ENCODE measurements around the gene ZNF511.

GRCh38 chr10:133286366-133286765 lies 22.3 kb upstream of the ZNF511 start:
- TF ChIP-seq, protein P1, sequence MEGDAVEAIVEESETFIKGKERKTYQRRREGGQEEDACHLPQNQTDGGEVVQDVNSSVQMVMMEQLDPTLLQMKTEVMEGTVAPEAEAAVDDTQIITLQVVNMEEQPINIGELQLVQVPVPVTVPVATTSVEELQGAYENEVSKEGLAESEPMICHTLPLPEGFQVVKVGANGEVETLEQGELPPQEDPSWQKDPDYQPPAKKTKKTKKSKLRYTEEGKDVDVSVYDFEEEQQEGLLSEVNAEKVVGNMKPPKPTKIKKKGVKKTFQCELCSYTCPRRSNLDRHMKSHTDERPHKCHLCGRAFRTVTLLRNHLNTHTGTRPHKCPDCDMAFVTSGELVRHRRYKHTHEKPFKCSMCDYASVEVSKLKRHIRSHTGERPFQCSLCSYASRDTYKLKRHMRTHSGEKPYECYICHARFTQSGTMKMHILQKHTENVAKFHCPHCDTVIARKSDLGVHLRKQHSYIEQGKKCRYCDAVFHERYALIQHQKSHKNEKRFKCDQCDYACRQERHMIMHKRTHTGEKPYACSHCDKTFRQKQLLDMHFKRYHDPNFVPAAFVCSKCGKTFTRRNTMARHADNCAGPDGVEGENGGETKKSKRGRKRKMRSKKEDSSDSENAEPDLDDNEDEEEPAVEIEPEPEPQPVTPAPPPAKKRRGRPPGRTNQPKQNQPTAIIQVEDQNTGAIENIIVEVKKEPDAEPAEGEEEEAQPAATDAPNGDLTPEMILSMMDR (IDR thresholded peaks at IDR 0.05), result no peak
- TF ChIP-seq, protein P2, sequence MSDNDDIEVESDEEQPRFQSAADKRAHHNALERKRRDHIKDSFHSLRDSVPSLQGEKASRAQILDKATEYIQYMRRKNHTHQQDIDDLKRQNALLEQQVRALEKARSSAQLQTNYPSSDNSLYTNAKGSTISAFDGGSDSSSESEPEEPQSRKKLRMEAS (CRISPR knock-in tag; IDR thresholded peaks at IDR 0.05), result no peak
- no peak for TF ChIP-seq CREB1 (CRISPR knock-in tag; IDR thresholded peaks at IDR 0.05)
- TF ChIP-seq CREM (CRISPR knock-in tag; IDR thresholded peaks at IDR 0.05), result no peak
- no peak for TF ChIP-seq ATF1 (CRISPR knock-in tag; IDR thresholded peaks at IDR 0.05)
- TF ChIP-seq, protein P3, sequence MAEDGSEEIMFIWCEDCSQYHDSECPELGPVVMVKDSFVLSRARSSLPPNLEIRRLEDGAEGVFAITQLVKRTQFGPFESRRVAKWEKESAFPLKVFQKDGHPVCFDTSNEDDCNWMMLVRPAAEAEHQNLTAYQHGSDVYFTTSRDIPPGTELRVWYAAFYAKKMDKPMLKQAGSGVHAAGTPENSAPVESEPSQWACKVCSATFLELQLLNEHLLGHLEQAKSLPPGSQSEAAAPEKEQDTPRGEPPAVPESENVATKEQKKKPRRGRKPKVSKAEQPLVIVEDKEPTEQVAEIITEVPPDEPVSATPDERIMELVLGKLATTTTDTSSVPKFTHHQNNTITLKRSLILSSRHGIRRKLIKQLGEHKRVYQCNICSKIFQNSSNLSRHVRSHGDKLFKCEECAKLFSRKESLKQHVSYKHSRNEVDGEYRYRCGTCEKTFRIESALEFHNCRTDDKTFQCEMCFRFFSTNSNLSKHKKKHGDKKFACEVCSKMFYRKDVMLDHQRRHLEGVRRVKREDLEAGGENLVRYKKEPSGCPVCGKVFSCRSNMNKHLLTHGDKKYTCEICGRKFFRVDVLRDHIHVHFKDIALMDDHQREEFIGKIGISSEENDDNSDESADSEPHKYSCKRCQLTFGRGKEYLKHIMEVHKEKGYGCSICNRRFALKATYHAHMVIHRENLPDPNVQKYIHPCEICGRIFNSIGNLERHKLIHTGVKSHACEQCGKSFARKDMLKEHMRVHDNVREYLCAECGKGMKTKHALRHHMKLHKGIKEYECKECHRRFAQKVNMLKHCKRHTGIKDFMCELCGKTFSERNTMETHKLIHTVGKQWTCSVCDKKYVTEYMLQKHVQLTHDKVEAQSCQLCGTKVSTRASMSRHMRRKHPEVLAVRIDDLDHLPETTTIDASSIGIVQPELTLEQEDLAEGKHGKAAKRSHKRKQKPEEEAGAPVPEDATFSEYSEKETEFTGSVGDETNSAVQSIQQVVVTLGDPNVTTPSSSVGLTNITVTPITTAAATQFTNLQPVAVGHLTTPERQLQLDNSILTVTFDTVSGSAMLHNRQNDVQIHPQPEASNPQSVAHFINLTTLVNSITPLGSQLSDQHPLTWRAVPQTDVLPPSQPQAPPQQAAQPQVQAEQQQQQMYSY (CRISPR knock-in tag; IDR thresholded peaks at IDR 0.05), result no peak
- TF ChIP-seq, protein P4, sequence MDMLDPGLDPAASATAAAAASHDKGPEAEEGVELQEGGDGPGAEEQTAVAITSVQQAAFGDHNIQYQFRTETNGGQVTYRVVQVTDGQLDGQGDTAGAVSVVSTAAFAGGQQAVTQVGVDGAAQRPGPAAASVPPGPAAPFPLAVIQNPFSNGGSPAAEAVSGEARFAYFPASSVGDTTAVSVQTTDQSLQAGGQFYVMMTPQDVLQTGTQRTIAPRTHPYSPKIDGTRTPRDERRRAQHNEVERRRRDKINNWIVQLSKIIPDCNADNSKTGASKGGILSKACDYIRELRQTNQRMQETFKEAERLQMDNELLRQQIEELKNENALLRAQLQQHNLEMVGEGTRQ (CRISPR knock-in tag; IDR thresholded peaks at IDR 0.05), result no peak
- no peak for TF ChIP-seq TEAD1 (CRISPR knock-in tag; IDR thresholded peaks at IDR 0.05)
- TF ChIP-seq ZNF232 (CRISPR knock-in tag; IDR thresholded peaks at IDR 0.05), result no peak
- no peak for TF ChIP-seq NR3C1 (CRISPR knock-in tag; conservative IDR thresholded peaks at IDR 0.05; ENCODE audit: low read depth)
- TF ChIP-seq NR1H2 (CRISPR knock-in tag; IDR thresholded peaks at IDR 0.05), result no peak
